Mucosa of rectum (tissue), 2 donors: ENCODE data around the gene KCNK1.
"Not testable (repeated sequence)": the region's sequence is repeated elsewhere in the genome, so short reads cannot be mapped to it uniquely, and the experiment has no call there.

Experiments
- H3K27ac ChIP-seq, 2 donors: one replicate each; pipeline ENCODE4 v1.7.0; 2013; ENCODE audit warnings: inconsistent platforms in 2 of 2, low read depth in 2 of 2, low read length in 2 of 2
- H3K27me3 ChIP-seq, 2 donors: one replicate each; pipeline ENCODE4 v1.7.0; 2013; ENCODE audit warnings: low read length in 2 of 2; ENCODE audit not compliant: control insufficient read depth in 2 of 2, insufficient read depth in 2 of 2
- H3K36me3 ChIP-seq, 2 donors: one replicate each; pipeline ENCODE4 v1.7.0; 2013; ENCODE audit warnings: low read length in 2 of 2; ENCODE audit not compliant: control insufficient read depth in 2 of 2, insufficient read depth in 2 of 2
- H3K4me1 ChIP-seq, 2 donors: one replicate each; pipeline ENCODE4 v1.7.0; 2013; ENCODE audit warnings: low read length in 2 of 2, mild to moderate bottlenecking in 1 of 2; ENCODE audit not compliant: control insufficient read depth in 2 of 2, insufficient read depth in 2 of 2
- H3K4me3 ChIP-seq, 2 donors: one replicate each; pipeline ENCODE4 v1.7.0; 2013; ENCODE audit warnings: low read length in 2 of 2
- H3K9ac ChIP-seq, 2 donors: one replicate each; pipeline ENCODE4 v1.7.0; 2013; ENCODE audit warnings: low read length in 2 of 2, low read depth in 1 of 2, mild to moderate bottlenecking in 1 of 2
- H3K9me3 ChIP-seq, 2 donors: one replicate each; pipeline ENCODE4 v1.7.0; 2013; ENCODE audit warnings: low read length in 2 of 2; ENCODE audit not compliant: control insufficient read depth in 2 of 2
- donor health status: healthy.
- donor health status: Normal muscosa, but diverticular disease.

KCNK1 gene

DNA sequence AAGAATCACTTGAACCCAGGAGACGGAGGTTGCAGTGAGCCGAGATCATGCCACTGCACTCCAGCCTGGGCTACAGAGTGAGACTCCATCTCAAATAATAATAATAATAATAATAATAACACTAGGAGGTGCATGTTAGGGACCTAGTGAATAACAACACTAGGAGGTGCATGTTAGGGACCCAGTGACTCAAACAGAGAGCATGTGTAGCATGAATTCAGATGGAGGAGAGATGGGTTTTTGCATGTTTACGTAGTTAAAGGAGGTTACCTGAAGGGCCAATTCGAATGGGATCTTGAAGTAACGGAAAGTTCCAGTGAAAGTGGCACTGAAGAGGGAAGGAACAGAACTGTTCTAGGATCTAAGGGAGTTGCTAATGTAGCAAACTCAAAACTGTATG, 7.1 kb upstream of the KCNK1 start:
- H3K27ac ChIP-seq, result no peak overlapping the region
- H3K36me3 ChIP-seq, result no peaks in the 10 kb centered on the region
- peaks cover 0 to 11% of the 10 kb centered on the region in 2 donors for H3K4me1 ChIP-seq
- no peak overlapping the region for H3K9ac ChIP-seq
- H3K4me3 ChIP-seq, result no peak overlapping the region
- H3K27me3 ChIP-seq, result no peaks in the 10 kb centered on the region
- H3K9me3 ChIP-seq, result no peaks in the 10 kb centered on the region

- H3K9me3 ChIP-seq, result no peaks in the 10 kb centered on the region
- H3K27me3 ChIP-seq, result no peaks in the 10 kb centered on the region
- no peaks in the 10 kb centered on the region for H3K36me3 ChIP-seq
- peaks cover 0 to 11% of the 10 kb centered on the region in 2 donors for H3K4me1 ChIP-seq
- no peak overlapping the region for H3K27ac ChIP-seq
- no peak overlapping the region for H3K9ac ChIP-seq
- no peak overlapping the region for H3K4me3 ChIP-seq
These were observed 6.4 kb upstream of the KCNK1 start for GRCh38 chr1:233607252-233608119.

DNA sequence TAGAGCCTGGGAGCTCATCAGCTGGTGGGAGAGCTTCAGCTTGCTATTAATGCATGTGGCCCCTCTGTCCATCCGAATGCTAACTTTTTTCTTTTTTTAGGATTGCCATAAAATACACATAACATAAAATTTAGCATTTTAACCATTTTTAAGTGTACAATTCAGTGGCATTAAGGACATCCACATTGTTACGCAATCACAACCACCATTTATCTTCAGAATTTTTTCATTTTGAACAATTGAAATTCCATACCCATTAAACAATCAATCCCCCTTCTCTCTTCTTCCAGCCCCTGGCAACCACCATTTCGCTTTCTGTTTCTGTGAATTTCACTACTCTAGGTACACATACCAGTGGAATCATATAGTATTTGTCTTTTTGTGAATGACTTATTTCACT, 4.9 kb upstream of the KCNK1 start:
- H3K4me3 ChIP-seq, result no peak overlapping the region
- H3K27ac ChIP-seq, result no peak overlapping the region
- H3K9me3 ChIP-seq, result no peaks in the 10 kb centered on the region
- H3K9ac ChIP-seq, result no peak overlapping the region
- H3K4me1 ChIP-seq, result peaks cover 0 to 11% of the 10 kb centered on the region in 2 donors
- no peaks in the 10 kb centered on the region for H3K36me3 ChIP-seq
- H3K27me3 ChIP-seq, result no peaks in the 10 kb centered on the region

GRCh38 chr1:233609926-233610325, 4.0 kb upstream of the KCNK1 start:
- Histone ChIP-seq H3K4me1 (peaks cover 0 to 11% of the 10 kb centered on the region in 2 donors), H3K36me3 (no peaks in the 10 kb centered on the region), H3K27me3 (peaks cover 0 to 3% of the 10 kb centered on the region in 2 donors), H3K9ac (no peak overlapping the region), H3K27ac (no peak overlapping the region), H3K4me3 (no peak overlapping the region), H3K9me3 (no peaks in the 10 kb centered on the region)

DNA sequence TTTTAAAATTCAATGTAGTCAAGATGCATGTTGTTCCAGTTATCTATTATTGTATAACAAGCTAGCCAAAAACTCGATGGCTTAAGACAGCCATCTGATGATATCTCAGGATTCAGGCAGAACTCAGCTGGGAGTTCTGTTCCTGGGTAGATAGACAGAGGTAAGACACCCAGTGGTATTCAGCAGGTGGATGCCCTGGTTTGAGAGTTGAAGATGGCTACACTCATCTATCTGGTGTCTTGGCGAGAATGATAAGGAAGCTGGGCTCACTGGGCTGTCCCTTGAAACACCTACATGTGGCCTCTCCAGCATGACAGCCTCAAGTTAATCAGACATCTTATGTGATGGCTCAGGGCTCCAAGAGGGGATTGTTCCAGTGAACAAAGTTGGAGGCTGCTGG, 3.3 kb upstream of the KCNK1 start:
- peaks cover 2 to 11% of the 10 kb centered on the region in 2 donors for H3K4me1 ChIP-seq
- H3K9me3 ChIP-seq, result no peaks in the 10 kb centered on the region
- no peaks in the 10 kb centered on the region for H3K36me3 ChIP-seq
- no peak overlapping the region for H3K27ac ChIP-seq
- H3K9ac ChIP-seq, result no peak overlapping the region
- no peak overlapping the region for H3K4me3 ChIP-seq
- peaks cover 0 to 3% of the 10 kb centered on the region in 2 donors for H3K27me3 ChIP-seq

DNA sequence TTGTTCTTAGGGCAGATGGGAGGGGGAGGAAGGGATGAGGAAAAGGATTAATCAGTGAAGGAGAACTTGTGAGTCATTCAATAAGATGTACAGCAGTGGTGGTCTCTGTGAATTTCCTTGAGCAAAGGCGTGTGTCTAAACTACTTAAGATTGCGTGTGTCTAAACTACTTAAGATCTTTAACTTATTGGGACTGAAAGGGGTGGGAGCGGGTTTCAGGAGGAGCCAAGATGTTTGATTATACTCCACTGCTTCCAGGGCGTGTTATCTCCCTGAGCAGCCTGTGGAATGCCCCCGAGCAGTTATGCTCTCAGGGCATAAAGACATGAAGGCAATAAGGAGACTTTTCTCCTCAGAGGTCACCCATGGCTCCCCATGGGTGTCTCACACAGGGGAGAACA, 2.5 kb upstream of the KCNK1 start:
- H3K9me3 ChIP-seq, H3K9ac ChIP-seq, H3K36me3 ChIP-seq, H3K27ac ChIP-seq, H3K4me3 ChIP-seq, H3K27me3 ChIP-seq: not testable (repeated sequence)
- H3K4me1 ChIP-seq, result peaks cover 2 to 13% of the 10 kb centered on the region in 2 donors

GRCh38 chr1:233614173-233614742, 352 bp downstream of the KCNK1 start:
- H3K9ac ChIP-seq, result peak overlapping the region; percentile 83 to 93
- peaks cover 0 to 3% of the 10 kb centered on the region in 2 donors for H3K27me3 ChIP-seq
- peak overlapping the region; percentile 80 to 87 for H3K4me3 ChIP-seq
- peaks cover 2 to 3% of the 10 kb centered on the region in 2 donors for H3K4me1 ChIP-seq
- H3K27ac ChIP-seq, result peak overlapping the region; percentile 93
- no peaks in the 10 kb centered on the region for H3K9me3 ChIP-seq
- H3K36me3 ChIP-seq, result peaks cover 0 to 3% of the 10 kb centered on the region in 2 donors

DNA sequence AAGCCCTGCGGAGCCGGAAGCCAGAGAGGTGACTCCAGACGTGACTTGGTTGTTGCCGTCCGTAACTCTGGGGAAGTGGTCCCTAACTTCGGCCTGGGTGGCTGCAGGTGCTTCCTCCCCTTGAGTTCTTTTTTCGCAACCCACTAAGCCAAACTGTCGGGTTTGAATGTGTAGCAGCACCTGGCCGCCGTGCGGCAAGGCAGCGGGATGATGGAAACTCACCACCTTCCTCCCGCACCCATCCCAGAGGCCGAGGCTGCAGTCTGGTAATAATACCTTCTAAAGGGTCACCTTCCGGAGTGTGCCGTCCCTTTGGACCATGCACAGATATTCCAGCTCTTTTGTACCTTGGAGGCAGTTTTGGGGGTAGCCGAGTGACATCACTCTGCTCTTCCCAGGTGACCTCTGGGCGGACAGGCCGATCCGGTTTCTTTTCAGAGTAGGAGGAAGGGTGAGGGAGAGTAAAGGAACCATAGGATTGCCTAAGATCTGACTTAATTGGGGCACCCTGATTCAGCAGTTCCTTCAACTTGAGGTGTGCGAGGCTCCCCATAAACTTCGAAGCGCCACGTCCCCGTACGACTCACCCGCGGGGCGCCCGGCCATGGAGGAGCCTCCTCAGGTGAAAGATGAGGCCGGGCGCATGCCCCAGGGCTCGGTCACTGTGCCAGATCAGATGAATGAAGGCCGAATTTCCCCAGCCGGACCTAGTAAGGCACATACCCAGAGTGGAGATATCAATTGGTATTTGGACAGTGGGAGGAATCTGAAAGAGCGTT, 1.0 kb downstream of the KCNK1 start:
- Histone ChIP-seq H3K4me1 (peaks cover 2 to 3% of the 10 kb centered on the region in 2 donors), H3K27me3 (peaks cover 0 to 3% of the 10 kb centered on the region in 2 donors), H3K27ac (peak overlapping the region; percentile 93), H3K36me3 (peaks cover 0 to 3% of the 10 kb centered on the region in 2 donors), H3K4me3 (peak overlapping the region; percentile 80 to 87), H3K9ac (peak overlapping the region; percentile 81 to 93), H3K9me3 (no peaks in the 10 kb centered on the region)

DNA sequence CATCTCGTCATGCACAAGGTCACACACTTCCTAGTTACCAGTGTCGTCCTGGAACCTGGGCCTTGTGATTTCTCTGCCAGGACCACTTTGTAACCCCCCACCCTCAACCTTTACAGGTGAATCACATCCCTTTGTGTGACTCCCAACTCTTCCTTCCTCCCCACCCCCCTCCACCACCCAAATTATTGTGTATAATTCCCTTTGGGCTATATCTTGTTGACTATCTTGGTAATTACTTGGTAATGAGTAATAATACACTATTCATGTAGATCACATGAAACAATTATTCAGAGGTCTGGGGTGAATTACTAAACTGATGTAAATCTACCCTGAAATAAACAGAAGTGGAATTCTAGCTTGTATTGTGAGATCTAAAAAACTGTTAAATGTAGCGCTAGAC, 1.7 kb downstream of the KCNK1 start:
- Histone ChIP-seq H3K9ac (peak overlapping the region; percentile 81 to 93), H3K27ac (peak overlapping the region; percentile 93), H3K9me3 (no peaks in the 10 kb centered on the region), H3K4me3 (peak overlapping the region; percentile 80 to 87), H3K36me3 (peaks cover 0 to 3% of the 10 kb centered on the region in 2 donors), H3K4me1 (peaks cover 3 to 5% of the 10 kb centered on the region in 2 donors), H3K27me3 (peaks cover 0 to 3% of the 10 kb centered on the region in 2 donors)

GRCh38 chr1:233617025-233617424, 3.1 kb downstream of the KCNK1 start:
- no peak overlapping the region for H3K27ac ChIP-seq
- no peaks in the 10 kb centered on the region for H3K9me3 ChIP-seq
- H3K9ac ChIP-seq, result no peak overlapping the region
- peaks cover 0 to 3% of the 10 kb centered on the region in 2 donors for H3K27me3 ChIP-seq
- peaks cover 6 to 11% of the 10 kb centered on the region in 2 donors for H3K4me1 ChIP-seq
- peaks cover 0 to 3% of the 10 kb centered on the region in 2 donors for H3K36me3 ChIP-seq
- H3K4me3 ChIP-seq, result no peak overlapping the region
